NCI-H128 (cell line): Measurements from ENCODE around the gene PEA15.

Source experiments
- DNase-seq: peaks from one replicate; lab custom pipeline; 2025; ENCODE audit not compliant: unreplicated experiment; lab: John Stamatoyannopoulos, UW

The PEA15 gene

DNA sequence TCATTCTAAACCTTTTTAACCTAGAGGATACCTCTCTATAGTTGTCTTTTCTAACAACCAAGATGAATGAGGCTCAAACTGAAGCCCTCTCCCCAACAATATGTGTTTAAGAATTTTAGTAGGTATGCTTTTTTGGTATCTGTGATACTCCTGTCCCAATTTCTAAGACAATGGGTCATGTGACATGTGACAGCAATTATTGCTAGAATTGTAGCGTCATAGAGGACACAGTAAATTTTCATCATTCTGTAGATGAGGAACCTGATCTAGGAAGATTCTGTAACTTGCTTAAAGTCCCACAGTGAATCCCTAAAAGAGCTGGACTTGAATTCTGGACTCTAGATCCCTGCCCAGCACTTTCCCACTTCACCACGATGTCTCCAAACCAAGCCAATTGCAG lies 26.5 kb upstream of the PEA15 start:
- no peak for DNase-seq

DNA sequence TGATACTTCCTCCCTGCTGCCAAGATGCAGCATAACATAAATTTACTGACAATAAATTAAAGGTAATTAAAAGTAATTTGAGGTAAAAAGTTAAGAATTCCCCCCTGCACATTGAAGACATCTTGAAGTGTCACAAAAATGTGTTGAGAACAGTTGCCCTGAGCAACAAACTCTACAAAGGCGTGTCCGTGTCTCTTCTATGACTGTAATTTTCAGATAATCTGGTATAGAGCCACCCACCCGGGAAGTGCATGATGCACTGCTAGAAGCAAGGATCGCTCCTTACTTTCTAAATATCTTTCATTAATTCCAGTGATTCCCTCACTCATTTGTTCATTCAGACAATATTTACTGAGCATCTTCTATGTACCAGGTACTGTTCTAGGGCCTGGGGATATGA lies 25.8 kb upstream of the PEA15 start:
- no peak for DNase-seq

DNA sequence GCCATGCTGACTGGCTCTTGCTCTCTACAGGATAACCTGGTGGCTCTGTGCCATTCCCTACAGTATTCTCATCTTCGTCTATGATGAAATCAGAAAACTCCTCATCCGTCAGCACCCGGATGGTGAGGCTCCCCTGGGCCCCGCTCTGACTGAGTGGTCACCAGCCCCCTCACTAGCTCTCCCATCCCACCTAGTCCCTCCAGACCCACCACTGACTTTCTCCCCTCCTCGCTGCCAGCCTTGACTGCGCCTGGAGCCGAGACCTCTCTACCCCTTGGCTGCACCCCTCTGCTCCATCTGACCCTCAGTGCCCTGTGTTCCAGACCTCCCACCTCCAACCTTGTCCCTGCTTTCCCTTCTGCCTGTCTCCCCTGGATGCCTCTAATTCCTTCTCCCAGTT lies 18.9 kb upstream of the PEA15 start:
- DNase-seq = no peak

DNA sequence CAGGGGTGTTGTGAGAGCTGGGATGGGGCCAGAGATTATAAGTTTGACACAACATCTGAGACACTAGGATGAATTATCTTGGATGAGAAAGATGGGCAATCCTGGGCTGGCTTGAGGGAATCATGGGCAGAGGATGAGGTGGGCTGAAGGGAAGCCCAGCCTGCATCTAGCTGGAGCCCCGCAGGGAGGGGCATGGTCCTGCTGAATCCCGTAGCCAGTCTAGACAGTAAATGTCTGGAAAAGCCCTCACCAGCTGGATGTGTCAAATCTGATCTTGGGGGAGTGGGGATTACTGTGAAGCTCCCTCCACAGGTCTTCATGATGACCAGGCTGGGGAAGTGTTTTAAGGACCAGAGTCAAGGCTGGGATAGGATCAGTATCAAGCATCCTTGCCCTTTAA lies 18.5 kb upstream of the PEA15 start:
- no peak for DNase-seq

DNA sequence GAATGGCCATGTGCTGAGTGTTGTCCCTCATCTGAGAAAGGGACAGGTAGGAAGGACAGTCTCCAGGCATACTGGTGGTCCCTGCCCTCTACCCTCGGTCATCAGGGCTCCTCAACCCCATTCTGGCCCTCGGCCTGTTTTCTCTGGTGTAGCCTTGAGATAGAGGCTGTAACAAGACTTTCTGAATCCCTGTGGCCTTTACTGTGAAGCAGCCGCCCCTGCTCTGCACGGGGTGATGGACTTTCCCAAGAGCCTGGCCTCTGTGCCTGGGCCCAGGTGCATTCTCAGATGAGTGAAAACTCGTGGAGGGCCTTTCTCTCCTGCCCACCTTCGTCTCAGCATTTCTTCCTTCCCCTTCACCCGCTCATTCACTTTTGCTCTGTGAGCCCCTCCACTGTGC lies 17.8 kb upstream of the PEA15 start:
- no peak for DNase-seq

DNA sequence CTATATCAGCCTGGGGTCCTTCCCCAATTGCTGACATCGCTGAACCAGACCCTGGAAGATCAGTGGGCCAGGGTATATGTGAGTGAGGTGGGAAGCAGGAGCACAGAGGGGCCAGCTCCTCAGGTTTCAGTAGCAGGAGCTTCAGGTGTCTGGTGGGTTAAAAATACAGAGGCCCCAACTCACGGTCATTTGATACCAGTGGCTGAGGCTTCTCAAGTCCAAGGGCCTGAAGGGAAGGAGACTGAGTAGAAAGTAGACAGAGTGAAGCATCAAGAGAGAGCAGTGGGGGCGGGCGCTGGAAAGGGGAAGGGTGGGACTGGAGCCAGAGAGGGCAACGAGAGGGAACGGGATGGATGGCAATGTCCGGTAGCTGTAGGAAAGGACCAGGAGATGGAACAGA lies 16.8 kb upstream of the PEA15 start:
- DNase-seq = no peak

- no peak for DNase-seq
Measured at GRCh38 chr1:160189649-160190625, 15.2 kb upstream of the PEA15 start, which contains the start of gene CASQ1. Gene CASQ1, plus strand, starts transcription at chr1:160190575. Its CDS starts 177 bp downstream, at chr1:160190752.

DNA sequence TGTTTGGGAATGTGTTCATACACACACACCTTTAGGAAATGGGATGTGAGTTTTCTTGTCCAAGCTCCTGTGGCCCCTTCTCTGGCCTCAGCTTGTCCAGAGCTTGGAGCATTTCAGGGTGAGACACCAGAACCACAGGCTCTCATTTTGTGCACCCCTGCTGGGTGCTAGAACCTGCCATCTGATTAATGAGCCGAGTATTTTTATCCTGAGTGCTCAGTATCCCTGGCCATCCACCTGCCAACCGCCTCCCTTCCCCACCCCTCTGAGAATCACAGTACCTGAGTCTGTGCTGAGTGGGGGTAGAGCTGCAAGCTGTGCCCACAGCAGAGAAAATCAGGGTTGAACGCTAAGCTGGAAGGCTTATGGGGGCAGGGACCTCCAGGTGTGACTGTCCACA lies 13.4 kb upstream of the PEA15 start:
- no peak for DNase-seq

GRCh38 chr1:160192234-160192633 lies 12.9 kb upstream of the PEA15 start:
- no peak for DNase-seq

DNA sequence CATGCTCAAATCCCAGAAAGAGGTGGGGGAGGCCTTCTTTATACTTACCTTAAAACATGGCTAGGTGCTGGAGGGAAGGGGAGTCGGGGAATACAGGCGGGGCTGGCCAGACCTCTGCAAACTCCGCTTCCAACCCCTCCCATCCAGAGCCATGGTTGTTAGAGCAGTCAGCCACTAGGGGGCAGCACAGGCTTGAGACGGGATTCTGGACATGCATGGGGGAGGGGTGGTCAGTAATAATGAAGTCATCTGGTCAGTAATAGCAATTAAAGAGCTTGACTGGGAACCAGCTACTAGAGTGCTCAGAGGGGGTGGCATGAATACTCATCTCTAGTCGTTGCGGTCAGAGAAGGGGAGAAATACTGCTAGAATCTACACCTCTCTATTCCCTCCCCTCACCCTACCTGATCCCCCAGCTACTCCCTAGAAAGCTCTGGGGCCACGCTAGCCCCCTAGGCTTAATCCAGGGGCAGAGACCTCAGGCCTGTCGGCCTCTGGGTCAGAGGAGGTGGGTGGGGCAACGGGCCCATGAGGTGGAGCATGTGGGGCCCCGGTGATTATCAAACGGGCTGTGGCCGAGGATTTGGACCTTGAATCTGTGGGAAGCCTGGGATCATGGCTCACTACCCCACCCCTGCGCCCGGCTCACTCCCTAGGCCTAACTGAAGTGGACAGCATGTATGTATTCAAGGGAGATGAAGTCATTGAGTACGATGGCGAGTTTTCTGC lies 11.9 kb upstream of the PEA15 start:
- peak; percentile 41 for DNase-seq

DNA sequence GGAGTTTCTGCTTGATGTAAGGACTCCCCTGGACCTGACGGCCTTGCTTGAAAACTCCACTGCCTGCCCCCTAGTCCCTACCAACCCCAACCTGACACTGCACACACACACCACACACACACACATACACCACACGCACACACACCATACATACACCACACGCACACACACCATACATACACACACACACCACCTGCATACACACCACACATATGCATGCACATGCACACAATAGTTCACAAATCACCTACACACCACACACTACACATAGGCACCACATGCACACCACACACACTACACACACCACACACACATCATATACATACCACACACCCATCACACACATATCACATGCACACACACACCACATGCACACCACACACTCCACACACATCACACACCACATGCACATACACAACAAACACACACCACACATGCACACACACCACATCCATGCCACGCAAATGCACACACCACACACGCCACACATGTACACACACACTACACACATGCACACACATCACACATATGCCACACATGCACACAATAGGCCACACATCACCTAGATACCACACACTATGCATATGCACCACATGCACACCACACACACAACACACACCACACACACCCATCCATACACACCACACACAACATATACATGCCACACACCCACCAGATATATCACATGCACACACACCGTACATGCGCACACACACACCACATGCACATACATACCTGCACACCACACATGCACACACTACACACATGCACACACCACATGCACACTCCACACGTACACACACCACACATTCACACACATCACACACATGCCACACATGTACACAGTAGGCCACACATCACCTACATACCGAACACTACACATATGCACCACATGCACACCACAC lies 11.1 kb upstream of the PEA15 start:
- no peak for DNase-seq

- no peak for DNase-seq
Measured at GRCh38 chr1:160194737-160195059, 10.5 kb upstream of the PEA15 start.

GRCh38 chr1:160196143-160196542 lies 9.0 kb upstream of the PEA15 start:
- DNase-seq = no peak

DNA sequence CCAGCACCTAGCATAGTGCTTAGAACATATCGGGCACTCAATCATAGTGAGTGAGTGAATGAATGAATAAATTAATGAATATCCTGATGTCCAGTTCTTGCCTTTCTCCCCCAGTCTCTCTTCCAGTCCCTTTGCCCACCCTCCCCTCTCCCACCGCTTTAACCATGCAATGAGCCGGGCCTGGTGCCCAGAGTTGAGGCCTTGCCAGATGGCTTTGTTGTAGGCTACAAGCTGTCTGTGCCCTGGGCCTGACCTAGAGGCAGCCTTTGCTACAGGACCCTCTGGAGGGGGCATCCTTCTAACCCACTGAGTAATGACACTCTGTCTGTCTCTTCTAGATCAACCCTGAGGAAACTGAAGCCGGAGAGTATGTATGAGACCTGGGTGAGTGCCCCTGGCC lies 8.0 kb upstream of the PEA15 start:
- no peak for DNase-seq

DNA sequence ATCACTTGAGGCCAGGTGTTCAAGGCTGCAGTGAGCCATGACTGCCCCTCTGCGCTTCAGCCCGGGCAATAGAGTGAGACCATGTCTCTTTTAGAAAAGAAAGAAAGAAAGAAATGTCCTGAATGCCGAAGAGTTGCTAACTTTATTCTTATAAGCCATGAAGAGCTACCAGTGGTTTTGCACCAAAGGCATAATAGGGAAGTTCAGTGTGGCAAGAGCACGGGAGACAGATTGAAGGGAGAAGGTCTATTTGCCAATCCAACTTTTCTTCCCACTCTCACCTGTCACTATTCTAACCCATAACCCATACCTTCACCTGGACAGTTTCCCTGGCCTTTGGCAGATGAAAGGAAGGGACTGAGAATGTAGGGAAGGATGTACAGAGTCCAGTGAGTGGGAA lies 4.4 kb upstream of the PEA15 start:
- no peak for DNase-seq

GRCh38 chr1:160204526-160205241 lies 500 bp upstream of the PEA15 start:
- no peak for DNase-seq

GRCh38 chr1:160206036-160206389 lies 829 bp downstream of the PEA15 start:
- DNase-seq = no peak

GRCh38 chr1:160206421-160207117 lies 1.4 kb downstream of the PEA15 start:
- DNase-seq = no peak

DNA sequence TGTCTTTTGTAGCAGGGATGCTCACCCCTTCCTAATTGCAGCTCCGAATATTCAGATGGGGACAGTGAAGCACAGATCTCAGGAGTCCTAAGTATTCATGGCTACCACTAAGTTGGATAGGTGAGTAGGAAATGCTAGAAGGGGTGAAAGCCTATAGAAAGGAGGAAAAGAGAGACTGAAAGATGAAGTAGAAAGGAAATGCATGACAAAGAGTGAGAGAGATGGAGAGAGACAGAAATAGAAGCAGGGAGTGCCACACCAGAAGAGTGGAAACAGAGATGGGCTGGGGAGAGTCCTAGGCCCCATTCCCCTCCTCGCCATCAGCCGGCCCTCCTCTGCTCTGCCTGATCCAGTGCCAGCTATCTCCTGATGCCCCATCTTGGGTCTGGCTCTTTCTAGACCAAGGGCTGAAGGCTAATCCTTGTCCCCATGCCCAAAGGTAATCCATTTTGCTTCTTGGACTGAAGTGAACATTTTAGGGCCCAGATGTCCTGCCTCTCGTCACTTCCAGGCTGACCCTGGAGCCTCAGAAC lies 2.0 kb downstream of the PEA15 start:
- DNase-seq = no peak
